GM10266 (cell line): ENCODE measurements around the gene STAC3.

Source experiments
- DNase-seq: peaks from one replicate; pipeline ENCODE4 v3.0.0; 2012; ENCODE audit errors: extremely low spot score
- CTCF ChIP-seq: IDR thresholded peaks from 2 replicates; pipeline ENCODE4 v1.5.1; 2012; ENCODE audit warnings: mild to moderate bottlenecking, low read depth; ENCODE audit not compliant: control insufficient read depth, insufficient read depth; ENCODE audit errors: missing control alignments

STAC3 gene

DNA sequence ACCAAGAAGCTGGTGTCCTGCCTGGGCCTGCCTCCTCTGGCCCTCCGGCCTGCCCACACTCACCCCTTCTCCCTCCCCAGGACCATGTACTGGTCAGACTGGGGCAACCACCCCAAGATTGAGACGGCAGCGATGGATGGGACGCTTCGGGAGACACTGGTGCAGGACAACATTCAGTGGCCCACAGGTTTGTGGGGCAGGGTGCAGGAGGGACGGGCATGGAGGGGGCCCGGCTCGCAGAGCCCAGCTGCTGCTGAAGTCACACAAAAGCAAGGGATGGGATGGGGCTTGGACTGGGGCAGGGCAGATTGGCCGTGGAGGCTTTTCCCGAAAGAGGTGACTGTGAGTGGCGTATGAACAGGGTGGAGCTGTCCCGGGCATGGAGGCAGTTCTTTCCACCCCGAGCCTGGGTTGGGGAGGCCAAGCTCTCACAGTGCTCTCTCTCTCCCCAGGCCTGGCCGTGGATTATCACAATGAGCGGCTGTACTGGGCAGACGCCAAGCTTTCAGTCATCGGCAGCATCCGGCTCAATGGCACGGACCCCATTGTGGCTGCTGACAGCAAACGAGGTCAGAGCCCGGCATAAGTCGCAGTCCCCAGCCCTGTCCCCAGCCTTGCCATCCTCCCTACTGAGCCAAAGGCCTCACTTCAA is 42.2 kb downstream of the STAC3 start:
- no peak for DNase-seq
- no peak for TF ChIP-seq CTCF

DNA sequence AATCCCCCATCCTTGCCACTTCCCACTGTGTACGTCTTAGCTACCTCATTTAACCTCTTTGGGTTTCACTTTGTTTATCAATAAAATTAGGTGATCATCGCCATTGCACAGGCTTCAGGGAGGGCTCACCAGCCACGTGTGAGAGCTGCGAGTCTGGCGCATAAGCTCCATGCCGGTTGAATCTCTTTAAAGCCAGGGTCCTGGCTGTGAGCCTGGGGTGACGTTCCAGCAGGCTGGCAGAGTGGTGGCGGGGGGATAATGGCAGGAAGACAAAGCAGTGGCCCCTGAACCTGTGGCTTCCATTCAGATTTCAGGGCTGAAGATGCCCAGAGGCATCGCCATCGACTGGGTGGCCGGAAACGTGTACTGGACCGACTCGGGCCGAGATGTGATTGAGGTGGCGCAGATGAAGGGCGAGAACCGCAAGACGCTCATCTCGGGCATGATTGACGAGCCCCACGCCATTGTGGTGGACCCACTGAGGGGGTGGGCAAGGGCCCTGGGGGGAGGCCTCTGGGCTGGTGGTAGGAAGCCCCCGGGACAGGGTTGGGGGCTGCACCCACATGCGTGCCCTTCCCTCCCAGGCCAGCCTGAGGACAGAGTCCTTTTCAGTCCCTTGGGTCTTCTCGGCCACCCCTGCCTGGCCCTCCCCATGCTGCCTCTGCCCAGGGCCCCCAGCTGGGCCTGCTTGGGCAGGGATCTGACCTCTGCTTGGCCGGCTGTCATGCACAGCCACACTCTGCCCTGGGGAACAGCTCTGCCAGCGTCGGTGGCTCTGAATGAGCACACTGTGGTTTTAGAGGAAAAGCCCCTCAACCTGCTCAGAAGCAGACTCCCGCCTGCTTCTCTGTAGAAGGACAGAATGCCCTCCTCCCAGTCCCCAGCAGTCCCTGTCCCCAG is 43.0 kb downstream of the STAC3 start:
- TF ChIP-seq CTCF: no peak
- DNase-seq: no peak

GRCh38 chr12:57205931-57206330 is 45.1 kb downstream of the STAC3 start:
- no peak for DNase-seq
- no peak for TF ChIP-seq CTCF

- DNase-seq: no peak
Measured at GRCh38 chr12:57205186-57205585, 45.8 kb downstream of the STAC3 start.

DNA sequence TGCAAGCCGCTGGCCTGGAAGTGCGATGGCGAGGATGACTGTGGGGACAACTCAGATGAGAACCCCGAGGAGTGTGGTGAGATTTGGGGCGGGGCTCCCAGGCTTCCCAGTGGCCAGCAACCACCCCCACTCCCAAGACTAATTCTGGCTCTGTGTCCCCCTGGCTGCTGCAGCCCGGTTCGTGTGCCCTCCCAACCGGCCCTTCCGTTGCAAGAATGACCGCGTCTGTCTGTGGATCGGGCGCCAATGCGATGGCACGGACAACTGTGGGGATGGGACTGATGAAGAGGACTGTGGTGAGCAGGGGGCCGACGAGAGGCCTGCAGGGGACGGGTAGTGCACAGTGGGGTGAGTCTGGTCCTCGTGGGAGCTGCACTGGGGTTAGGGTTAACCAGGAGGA is 46.5 kb downstream of the STAC3 start:
- no peak for TF ChIP-seq CTCF
- no peak for DNase-seq

More at GRCh38 chr12:57205186-57205585, 45.8 kb downstream of the STAC3 start:
- no peak for TF ChIP-seq CTCF

- no peak for TF ChIP-seq CTCF
- DNase-seq: no peak
Measured at GRCh38 chr12:57203791-57204190, 47.2 kb downstream of the STAC3 start.

GRCh38 chr12:57203201-57203600 is 47.8 kb downstream of the STAC3 start:
- TF ChIP-seq CTCF: no peak
- DNase-seq: no peak
